Stimulated activated CD8-positive, alpha-beta memory T cell treated with anti-CD3 and anti-CD28 coated beads, Interleukin-2, amount 100 ng/mL, for 48 hours (primary cell): ENCODE measurements around the gene SLC24A3.

Experiments
- DNase-seq, 2 donors: peaks; one replicate each; pipeline ENCODE4 v3.0.0-alpha.2; 2020; ENCODE audit warnings: low read depth in 2 of 2

SLC24A3 gene

GRCh38 chr20:19457611-19458010 is 245.2 kb downstream of the SLC24A3 start:
- DNase-seq, result no peak

GRCh38 chr20:19460386-19460785 is 247.9 kb downstream of the SLC24A3 start:
- DNase-seq, result no peak

DNA sequence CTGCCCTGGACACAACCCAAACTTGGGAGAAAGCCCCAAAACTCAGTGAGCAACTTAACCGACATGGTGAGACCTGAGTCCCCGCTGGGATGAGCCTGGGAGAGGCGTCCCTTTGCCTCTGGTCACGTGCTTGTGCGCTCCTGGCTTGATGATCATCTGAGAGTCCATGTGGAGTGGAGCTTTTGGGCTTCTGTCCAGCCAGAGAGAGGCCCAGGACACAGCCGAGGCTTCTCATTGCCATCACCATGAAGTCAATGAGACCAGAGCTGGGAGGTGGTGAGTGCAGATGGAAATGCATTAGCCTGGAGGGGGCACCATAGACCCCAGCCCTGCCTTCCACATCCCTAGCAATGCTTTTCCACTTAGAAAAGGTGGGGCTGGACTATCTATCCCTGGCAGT is 250.0 kb downstream of the SLC24A3 start:
- DNase-seq, result no peak

DNA sequence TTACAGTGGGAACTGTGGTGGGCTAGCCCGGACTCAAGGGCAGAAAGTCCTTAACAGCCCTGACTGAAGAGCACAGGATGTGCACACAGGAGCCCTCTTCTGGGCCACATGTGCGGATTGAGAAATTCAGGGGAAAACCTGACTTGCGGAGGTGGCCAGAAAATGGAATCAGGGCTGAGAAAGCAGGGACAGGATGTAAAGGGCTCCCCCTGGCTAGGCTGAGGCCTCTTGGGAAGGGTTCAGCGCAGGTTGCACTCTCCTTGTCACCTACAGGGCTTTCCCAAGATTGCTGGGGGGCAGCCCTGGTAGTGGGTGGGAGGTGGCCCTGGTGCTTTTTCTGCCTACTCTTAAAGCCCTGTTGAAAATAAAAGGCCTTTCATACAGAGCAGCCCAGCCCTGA is 251.2 kb downstream of the SLC24A3 start:
- DNase-seq, result no peak

GRCh38 chr20:19465536-19465935 is 253.1 kb downstream of the SLC24A3 start:
- DNase-seq, result no peak

DNA sequence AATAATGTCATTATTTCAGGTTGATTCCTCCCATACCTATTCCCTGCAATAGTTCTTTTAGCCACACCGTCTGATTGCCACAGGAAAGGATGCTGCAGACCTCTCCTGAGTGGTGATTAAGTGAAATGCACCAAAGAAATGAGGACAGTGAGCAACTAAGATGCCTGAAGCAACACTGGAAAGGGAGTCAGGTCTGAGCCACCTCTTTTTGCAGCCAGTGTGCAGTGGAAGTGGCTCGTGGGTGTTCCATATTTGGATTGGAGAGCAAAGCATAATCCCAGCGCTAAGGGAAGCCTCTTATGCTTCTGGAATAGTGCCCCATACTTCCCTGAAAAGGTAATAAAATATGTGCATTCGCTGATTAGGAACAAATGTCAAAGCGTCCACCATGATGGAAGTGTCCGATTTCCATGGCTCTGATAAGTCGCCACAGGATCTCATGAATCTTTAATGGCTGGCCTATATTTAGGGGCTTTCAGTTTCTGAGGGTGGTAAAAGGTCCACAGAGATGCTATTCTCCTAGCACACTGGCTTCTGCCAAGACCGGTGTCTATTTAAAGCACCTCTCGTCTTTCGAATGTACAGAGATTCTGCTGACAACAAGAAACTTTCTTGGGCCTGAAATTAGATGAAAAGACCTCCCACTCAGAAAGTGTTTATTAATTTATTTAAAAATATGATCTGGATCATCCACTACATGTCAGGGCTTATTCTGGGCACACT is 253.9 kb downstream of the SLC24A3 start:
- DNase-seq, result no peak

DNA sequence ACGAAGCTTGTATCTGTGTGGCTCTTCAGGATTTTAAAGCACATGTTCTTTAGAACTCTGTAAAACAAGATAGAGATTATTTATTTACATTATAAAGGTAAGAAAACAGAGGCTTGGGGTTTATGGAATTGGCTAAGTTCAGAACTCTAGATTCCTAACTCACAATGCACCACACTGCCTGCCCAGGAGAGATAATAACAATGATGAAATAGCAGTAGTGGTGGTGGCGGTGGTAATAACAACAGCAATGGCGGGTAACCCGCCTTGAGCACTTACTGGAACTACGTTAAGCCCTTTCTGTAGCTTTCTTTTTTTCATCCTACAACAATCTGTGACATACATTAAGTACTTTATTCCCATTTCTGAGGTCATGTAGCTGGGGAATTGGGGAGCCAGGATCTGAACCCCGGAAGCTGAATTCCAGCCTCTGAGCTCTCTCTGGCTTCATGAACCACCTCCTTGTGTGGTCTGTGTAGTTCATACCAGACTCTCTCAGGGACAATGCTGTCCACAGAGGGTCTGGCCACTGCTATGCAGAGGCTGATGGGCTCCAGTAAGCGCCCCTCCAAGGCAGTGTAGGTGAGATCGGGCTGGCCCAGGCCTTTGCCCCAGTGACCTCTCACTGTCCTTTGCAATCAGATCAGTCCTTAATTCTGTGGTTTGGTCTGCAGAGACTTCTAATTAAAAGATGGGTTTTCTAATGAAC is 260.9 kb downstream of the SLC24A3 start:
- DNase-seq, result no peak

DNA sequence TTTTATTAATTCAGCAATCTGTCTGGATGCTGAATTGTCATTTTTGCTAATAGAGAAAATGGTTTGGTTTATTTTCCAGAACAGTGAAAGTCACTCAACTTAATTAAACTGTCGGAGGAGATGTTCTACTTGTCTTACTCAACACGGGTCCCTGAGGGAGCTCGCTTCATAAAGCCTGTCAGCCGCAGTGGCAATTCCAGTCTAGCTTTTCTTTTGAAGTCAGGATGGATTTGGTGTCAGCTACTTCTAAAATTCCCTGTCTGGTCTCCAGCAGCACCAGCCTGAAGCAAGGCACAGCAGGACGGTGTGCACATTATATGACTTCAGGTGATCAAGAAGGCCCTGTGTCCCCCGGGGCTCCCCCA is 261.5 kb downstream of the SLC24A3 start:
- no peak for DNase-seq

GRCh38 chr20:19478320-19478895 is 266.0 kb downstream of the SLC24A3 start:
- no peak for DNase-seq

- no peak for DNase-seq
These were observed 270.3 kb downstream of the SLC24A3 start for GRCh38 chr20:19482726-19483125.

DNA sequence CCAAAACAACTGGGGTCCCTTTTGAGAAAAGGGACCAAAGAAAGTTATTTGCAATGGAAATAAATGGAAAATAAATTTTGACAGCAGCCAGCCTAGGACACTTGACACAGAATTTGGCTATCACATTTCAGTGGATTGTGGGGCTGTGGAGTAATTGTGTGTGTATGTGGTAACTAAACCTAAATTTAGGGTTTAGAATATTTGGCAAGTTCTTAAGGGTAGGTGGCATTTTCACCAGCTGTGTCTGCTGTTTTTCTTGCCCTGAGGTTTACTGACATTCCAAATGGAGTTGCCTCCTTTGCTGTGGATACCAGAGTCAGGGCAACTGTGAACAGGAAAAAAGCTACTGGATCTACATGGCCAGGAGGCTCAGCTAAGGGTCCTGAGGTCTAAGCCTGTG is 270.9 kb downstream of the SLC24A3 start:
- DNase-seq, result no peak

DNA sequence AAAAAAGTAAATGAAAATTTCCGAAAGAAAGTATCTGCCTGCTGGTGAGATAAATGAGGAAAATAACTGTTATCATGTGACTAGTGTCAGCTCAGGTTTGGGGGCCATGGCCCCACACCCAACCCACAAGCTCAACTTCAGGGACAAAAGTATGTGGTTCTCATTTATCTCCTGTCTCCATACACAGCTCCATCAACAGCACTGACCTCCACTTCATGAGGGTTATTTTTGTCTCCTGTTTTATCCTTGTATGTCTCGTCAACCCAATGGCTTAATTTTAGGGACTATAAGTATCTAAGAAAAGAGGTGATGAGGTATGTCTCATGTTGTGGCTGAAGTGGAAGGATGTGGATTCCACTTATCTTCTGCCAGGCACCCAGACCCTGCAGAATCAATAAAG is 274.0 kb downstream of the SLC24A3 start:
- DNase-seq, result no peak

- no peak for DNase-seq
These were observed 275.0 kb downstream of the SLC24A3 start for GRCh38 chr20:19487420-19487819.

DNA sequence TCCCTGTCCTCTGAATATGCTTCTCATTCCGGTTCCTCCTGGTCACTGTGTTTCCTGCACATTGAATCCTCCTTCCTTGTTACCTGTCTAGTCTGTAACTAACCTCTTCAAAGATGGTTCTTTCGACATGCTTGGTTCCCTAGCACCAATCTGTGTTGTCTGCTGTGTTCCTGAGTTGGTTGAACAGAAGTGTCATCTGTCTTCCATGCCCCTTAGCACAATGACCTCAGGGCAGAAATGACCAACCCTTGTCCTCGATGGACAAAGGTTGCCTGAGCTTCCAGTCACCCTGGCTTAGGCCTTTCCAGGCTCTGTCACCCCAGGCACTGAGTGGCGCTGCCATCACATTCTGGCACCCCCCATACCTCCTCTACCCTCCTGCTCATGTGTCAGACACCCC is 278.8 kb downstream of the SLC24A3 start:
- no peak for DNase-seq

DNA sequence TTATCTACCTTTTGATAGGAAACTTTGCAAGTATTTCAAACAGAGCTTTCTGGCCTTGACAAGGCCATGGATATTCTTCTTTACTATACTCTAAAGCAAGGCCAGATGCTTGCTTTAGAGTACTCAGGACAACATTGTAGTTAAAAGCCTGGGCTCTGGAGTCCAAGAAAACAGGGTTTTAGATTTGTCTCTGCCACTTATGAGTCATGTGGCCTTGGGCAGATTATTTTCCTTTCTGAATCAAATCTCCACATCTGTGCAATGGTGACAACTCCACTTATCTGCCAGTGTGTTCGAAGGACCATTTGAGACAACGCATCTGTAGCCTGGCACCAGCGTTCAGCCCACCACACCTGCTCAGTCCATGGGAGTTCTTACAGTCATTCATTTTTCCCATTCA is 279.7 kb downstream of the SLC24A3 start:
- no peak for DNase-seq

GRCh38 chr20:19492687-19493336 is 280.4 kb downstream of the SLC24A3 start:
- no peak for DNase-seq

DNA sequence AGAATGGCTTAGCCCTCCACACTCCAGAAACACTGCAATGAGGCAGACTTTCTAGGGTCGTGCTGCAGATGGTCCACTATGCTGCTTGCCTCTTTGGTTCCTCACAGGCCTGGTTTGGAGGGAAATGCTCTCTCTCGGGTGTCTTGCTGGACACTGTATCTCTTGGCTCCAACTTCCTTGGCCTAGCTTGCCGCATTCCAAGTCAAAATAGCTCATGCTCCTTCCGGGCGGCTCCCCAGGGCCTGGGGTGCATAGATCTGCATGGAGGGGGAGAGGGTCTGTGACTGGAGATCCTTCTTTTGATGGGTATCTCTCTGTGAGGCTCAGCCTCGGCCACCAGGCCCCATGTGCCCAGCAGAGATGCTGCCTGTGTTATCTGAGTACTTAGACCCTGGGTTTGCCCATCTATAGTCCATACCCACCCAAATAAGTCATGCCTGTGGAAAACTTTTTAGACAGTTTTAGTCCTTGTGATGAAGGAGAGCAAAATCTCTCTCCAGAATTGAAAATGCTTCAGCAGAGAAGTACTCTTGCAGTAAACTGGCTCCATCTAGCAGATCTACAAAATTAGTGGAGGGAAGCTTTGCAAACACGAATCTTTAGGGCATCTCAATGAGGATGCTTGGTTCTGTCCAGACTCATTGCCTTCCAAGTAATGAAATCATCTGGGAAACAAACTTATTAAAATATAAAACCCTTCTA is 281.5 kb downstream of the SLC24A3 start:
- DNase-seq, result no peak

DNA sequence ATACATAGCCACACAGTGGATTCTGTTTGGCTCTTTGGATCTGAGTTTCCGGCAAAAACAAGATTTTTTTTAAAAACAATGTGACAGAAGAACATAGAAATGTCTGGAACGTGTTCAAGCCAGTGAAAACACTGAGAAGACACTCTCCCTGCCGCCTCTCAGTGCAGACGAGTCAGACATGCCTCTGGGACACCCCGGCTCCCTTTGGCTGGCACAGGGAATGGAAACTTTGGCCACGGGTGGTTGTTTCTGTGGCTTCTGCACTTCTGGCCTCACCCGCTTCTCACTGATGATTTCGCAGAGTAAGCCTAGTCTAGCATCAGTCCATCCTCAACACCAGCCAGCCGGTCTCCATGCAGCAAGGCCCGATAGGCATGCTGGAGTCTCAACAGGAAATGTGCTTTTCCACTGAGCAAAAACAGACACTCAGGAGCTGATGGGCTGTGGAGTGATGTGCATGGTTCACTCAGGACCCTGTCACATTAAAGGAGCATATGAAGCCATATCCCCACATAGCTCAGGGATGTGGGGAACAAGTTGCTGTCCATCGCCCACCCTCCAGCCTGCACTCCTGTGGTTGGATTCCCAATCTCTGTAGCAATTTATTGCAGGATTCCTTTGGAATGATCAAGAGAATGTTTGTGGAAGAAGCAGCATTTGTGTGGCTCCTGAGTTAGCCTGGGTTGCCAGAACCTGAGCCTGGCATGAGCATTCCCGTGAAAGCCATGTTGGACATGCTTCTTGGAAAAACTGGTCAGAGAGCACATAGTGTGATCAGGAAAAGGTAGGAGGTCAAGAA is 283.7 kb downstream of the SLC24A3 start:
- DNase-seq, result no peak

DNA sequence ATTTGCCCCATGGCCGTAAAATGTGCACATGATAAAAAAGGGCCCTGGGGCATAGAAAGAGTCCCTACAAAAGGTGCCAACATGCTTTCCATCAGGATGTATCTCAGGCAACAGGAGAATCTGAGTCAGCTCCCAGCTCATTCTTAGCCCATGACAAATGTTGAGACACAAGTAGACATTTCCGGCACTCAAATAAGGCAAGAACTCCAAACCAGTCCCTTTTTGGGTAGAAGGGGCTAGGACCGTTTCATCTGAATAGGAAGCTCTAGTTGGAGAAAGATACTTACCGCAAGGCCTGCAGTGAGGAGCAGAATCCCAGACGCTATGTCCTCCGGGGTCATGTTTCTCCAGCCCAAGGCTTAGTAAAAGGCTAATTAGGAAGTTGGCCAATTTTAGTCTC is 284.6 kb downstream of the SLC24A3 start:
- DNase-seq, result no peak

GRCh38 chr20:19498756-19499155 is 286.3 kb downstream of the SLC24A3 start:
- no peak for DNase-seq

DNA sequence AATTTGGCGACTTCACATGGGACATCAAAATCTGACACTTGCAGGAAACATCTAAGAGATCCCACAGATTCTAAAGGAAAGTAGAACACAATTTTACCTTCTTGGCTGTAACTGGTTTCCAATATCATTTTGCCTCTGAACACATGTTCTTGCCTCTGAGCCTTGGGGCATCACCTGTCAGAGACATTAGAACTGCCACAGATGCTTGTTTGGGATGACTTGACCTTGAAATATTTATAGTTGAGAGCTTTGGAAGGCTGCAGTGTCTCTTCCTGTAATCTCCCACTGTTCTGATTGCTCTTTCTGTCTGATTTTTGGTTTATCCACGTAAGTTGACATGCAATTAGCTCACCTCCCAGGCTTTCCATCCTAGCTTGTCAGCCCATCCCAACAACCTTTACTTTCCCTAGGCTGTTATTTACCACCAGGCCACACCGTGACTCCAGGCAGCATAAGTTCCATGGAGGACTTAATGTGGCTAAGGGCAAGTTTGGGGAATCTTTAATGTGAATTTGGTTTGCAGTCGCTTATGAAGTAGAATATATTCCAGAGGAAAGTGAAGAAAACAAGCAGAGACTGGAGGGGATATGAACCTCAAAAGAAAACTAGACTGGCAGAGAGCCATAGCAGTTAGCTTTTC is 289.2 kb downstream of the SLC24A3 start:
- DNase-seq, result no peak
